A549 (cell line): Measurements from ENCODE around the gene ATP13A4.

Experiments
- CTCF ChIP-seq: fragments of >200 bp; sonication (Bioruptor Twin); formaldehyde crosslinking; IDR thresholded peaks from 3 replicates; pipeline ENCODE4 v1.5.1; 2016
- EP300 ChIP-seq, 2 experiments: fragments of >200 bp; sonication (Bioruptor Twin); formaldehyde crosslinking; IDR thresholded peaks; 2 replicates in 1 of 2; 3 replicates in 1 of 2; pipeline ENCODE4 v1.6.1; 2016 to 2017
- HDAC2 ChIP-seq: fragments of 200-600 bp; sonication (generic); IDR thresholded peaks from 2 replicates; pipeline ENCODE4 v1.6.1; 2016
- JUN ChIP-seq, 2 experiments: fragments of >200 bp; sonication (Bioruptor Twin); formaldehyde crosslinking; IDR thresholded peaks; 2 replicates in 1 of 2; 3 replicates in 1 of 2; pipeline ENCODE4 v1.6.1; 2016 to 2017
- NR3C1 ChIP-seq: fragments of >200 bp; sonication (Bioruptor Twin); formaldehyde crosslinking; IDR thresholded peaks from 3 replicates; pipeline ENCODE4 v1.6.1; 2017
- POLR2A ChIP-seq: IDR thresholded peaks from 2 replicates; pipeline ENCODE4 v1.6.1; 2012; ENCODE audit warnings: mild to moderate bottlenecking, low read length
- RARB ChIP-seq: fragments of 250-450 bp; sonication (Bioruptor Pico); IDR thresholded peaks from 2 replicates; pipeline ENCODE4 v1.8.0; 2021; ENCODE audit warnings: mild to moderate bottlenecking, moderate library complexity
- RNF2 ChIP-seq: fragments of 200-600 bp; sonication (generic); IDR thresholded peaks from 2 replicates; pipeline ENCODE4 v1.6.1; 2016; ENCODE audit warnings: low read depth, mild to moderate bottlenecking, antibody characterized with exemption, moderate library complexity, borderline replicate concordance
- USF2 ChIP-seq: fragments of 450-650 bp; IDR thresholded peaks from 2 replicates; pipeline ENCODE4 v1.6.1; 2014; ENCODE audit warnings: antibody characterized with exemption
- TF ChIP-seq, protein P1 (sequence below): IDR thresholded peaks from 2 replicates; pipeline ENCODE4 v1.6.1; 2012

GRCh38 chr3:193593668-193594030, 39.0 kb upstream of the ATP13A4 start:
- TF ChIP-seq CTCF (no peak), USF2 (no peak), POLR2A (no peak), HDAC2 (no peak), NR3C1 (no peak), JUN (IDR thresholded peaks at IDR 0.05) (no peak), EP300 (IDR thresholded peaks at IDR 0.05) (no peak), RNF2 (no peak), RARB (CRISPR knock-in tag) (no peak)
- TF ChIP-seq, protein P1, sequence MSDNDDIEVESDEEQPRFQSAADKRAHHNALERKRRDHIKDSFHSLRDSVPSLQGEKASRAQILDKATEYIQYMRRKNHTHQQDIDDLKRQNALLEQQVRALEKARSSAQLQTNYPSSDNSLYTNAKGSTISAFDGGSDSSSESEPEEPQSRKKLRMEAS = no peak
